Measurements from ENCODE around the gene VIPR2. TPM values are rescaled to one million over a fixed set of nuclear protein-coding genes. Genes with fewer than 3 reads are reported as not detected.

Gene VIPR2
- total RNA-seq, 1 experiment from 2014 or later = not detected

- DNase-seq (ENCODE audit: low spot score) = no peak
- intact Hi-C loops (cut with micrococcal nuclease; ENCODE audit: unreplicated experiment) = no loop called here
- TF ChIP-seq EZH2 (IDR thresholded peaks at IDR 0.05; ENCODE audit: borderline replicate concordance, low read depth, low read length, poor library complexity, severe bottlenecking) = no peak
- TF ChIP-seq, protein P1, sequence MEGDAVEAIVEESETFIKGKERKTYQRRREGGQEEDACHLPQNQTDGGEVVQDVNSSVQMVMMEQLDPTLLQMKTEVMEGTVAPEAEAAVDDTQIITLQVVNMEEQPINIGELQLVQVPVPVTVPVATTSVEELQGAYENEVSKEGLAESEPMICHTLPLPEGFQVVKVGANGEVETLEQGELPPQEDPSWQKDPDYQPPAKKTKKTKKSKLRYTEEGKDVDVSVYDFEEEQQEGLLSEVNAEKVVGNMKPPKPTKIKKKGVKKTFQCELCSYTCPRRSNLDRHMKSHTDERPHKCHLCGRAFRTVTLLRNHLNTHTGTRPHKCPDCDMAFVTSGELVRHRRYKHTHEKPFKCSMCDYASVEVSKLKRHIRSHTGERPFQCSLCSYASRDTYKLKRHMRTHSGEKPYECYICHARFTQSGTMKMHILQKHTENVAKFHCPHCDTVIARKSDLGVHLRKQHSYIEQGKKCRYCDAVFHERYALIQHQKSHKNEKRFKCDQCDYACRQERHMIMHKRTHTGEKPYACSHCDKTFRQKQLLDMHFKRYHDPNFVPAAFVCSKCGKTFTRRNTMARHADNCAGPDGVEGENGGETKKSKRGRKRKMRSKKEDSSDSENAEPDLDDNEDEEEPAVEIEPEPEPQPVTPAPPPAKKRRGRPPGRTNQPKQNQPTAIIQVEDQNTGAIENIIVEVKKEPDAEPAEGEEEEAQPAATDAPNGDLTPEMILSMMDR (conservative IDR thresholded peaks at IDR 0.05; ENCODE audit: low read depth, low read length) = no peak
- H3K27me3 ChIP-seq (replicated peaks; ENCODE audit: insufficient read depth, low read depth, low read length, poor library complexity) = peaks cover 4% of the 10 kb centered on the region
- ChIA-PET CTCF (no interaction called here), POLR2A (ENCODE audit: low non-redundant PET) (no interaction called here)
- no peaks in the 10 kb centered on the region for H3K4me1 ChIP-seq (ENCODE audit: insufficient read depth, low read length, poor library complexity, severe bottlenecking)
- no peak overlapping the region for H3K4me3 ChIP-seq (ENCODE audit: low read depth, low read length, poor library complexity, severe bottlenecking)
- H3K9me3 ChIP-seq (ENCODE audit: low read depth, low read length, poor library complexity, severe bottlenecking) = no peaks in the 10 kb centered on the region
- no peak overlapping the region for H3K27ac ChIP-seq (ENCODE audit: low read depth, low read length, poor library complexity, severe bottlenecking)
- BruUV-seq (replicated peaks) = no TSS peak
- no peaks in the 10 kb centered on the region for H3K36me3 ChIP-seq (ENCODE audit: insufficient read depth, low read length, poor library complexity, severe bottlenecking)
Observed at GRCh38 chr7:159066816-159067575, 77.7 kb downstream of the VIPR2 start.

DNA sequence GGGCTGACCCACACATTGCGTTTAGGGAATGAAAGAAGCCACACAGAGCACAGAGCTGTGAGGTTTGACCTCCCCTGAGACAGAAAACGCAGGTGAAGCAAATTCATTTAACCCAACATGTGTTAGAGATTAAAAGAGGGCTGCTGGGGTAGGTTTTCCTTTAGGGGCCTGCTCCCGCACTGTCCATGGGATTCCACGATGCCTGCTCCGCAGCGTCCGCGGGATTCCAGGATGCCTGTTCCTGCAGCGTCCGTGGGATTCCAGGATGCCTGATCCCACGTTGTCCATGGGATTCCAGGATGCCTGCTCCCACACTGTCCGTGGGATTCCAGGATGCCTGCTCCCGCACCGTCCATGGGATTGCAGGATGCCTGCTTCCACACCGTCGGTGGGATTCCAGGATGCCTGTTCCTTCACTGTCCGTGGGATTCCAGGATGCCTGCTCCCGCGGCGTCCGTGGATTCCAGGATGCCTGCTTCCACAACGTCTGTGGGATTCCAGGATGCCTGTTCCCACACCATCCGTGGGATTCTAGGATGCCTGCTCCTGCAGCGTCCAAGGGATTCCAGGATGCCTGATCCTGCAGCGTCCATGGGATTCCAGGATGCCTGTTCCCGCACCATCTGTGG, 78.7 kb downstream of the VIPR2 start:
- DNase-seq (ENCODE audit: low spot score) = no peak
- CTCF ChIA-PET = no interaction called here
- POLR2A ChIA-PET (ENCODE audit: low non-redundant PET) = no interaction called here
- TF ChIP-seq, protein P1 (conservative IDR thresholded peaks at IDR 0.05; ENCODE audit: low read depth, low read length) = no peak
- TF ChIP-seq EZH2 (IDR thresholded peaks at IDR 0.05; ENCODE audit: borderline replicate concordance, low read depth, low read length, poor library complexity, severe bottlenecking) = no peak
- intact Hi-C loops (cut with micrococcal nuclease; ENCODE audit: unreplicated experiment) = no loop called here
- Histone ChIP-seq H3K4me1 (ENCODE audit: insufficient read depth, low read length, poor library complexity, severe bottlenecking) (no peaks in the 10 kb centered on the region), H3K27me3 (replicated peaks; ENCODE audit: insufficient read depth, low read depth, low read length, poor library complexity) (peaks cover 7% of the 10 kb centered on the region), H3K4me3 (ENCODE audit: low read depth, low read length, poor library complexity, severe bottlenecking) (no peak overlapping the region), H3K36me3 (ENCODE audit: insufficient read depth, low read length, poor library complexity, severe bottlenecking) (no peaks in the 10 kb centered on the region), H3K9me3 (ENCODE audit: low read depth, low read length, poor library complexity, severe bottlenecking) (no peaks in the 10 kb centered on the region), H3K27ac (ENCODE audit: low read depth, low read length, poor library complexity, severe bottlenecking) (no peak overlapping the region)
- BruUV-seq (replicated peaks) = no TSS peak

- H3K27me3 ChIP-seq (replicated peaks; ENCODE audit: insufficient read depth, low read depth, low read length, poor library complexity) = peaks cover 7% of the 10 kb centered on the region
- DNase-seq (ENCODE audit: low spot score) = no peak
- no peaks in the 10 kb centered on the region for H3K9me3 ChIP-seq (ENCODE audit: low read depth, low read length, poor library complexity, severe bottlenecking)
- TF ChIP-seq EZH2 (IDR thresholded peaks at IDR 0.05; ENCODE audit: borderline replicate concordance, low read depth, low read length, poor library complexity, severe bottlenecking) = no peak
- TF ChIP-seq, protein P1 (conservative IDR thresholded peaks at IDR 0.05; ENCODE audit: low read depth, low read length) = no peak
- H3K27ac ChIP-seq (ENCODE audit: low read depth, low read length, poor library complexity, severe bottlenecking) = no peak overlapping the region
- ChIA-PET CTCF (no interaction called here), POLR2A (ENCODE audit: low non-redundant PET) (no interaction called here)
- no TSS peak for BruUV-seq (replicated peaks)
- no peaks in the 10 kb centered on the region for H3K36me3 ChIP-seq (ENCODE audit: insufficient read depth, low read length, poor library complexity, severe bottlenecking)
- intact Hi-C loops (cut with micrococcal nuclease; ENCODE audit: unreplicated experiment) = no loop called here
- H3K4me1 ChIP-seq (ENCODE audit: insufficient read depth, low read length, poor library complexity, severe bottlenecking) = no peaks in the 10 kb centered on the region
- H3K4me3 ChIP-seq (ENCODE audit: low read depth, low read length, poor library complexity, severe bottlenecking) = no peak overlapping the region
Observed at GRCh38 chr7:159064816-159065510, 79.7 kb downstream of the VIPR2 start.
